ENCODE results near the gene NAT8L. TPM values are rescaled to one million over a fixed set of nuclear protein-coding genes. Genes with fewer than 3 reads are reported as not detected.

The NAT8L gene
- total RNA-seq, 4 donors from 2014 or later: 0.27 to 1.2 TPM; not detected in 2

GRCh38 chr4:2091990-2092668, 33.0 kb downstream of the NAT8L start:
- no peak for TF ChIP-seq CTCF (IDR thresholded peaks at IDR 0.05)

GRCh38 chr4:2092669-2093053, 33.5 kb downstream of the NAT8L start:
- no peak overlapping the region for H3K27ac ChIP-seq
- H3K36me3 ChIP-seq: no peaks in the 10 kb centered on the region
- intact Hi-C loops (cut with DNase I; ENCODE audit: low total_unique reads): no loop called here
- no peaks in the 10 kb centered on the region for H3K9me3 ChIP-seq
- no peak for DNase-seq
- H3K4me1 ChIP-seq: no peaks in the 10 kb centered on the region
- no peak overlapping the region for H3K4me3 ChIP-seq
- no peaks in the 10 kb centered on the region for H3K27me3 ChIP-seq
- TF ChIP-seq POLR2A (IDR thresholded peaks at IDR 0.05): no peak
- no peak for TF ChIP-seq CTCF (IDR thresholded peaks at IDR 0.05)

More at GRCh38 chr4:2091990-2092668, 33.0 kb downstream of the NAT8L start:
- Histone ChIP-seq H3K9me3 (no peaks in the 10 kb centered on the region), H3K4me1 (no peaks in the 10 kb centered on the region), H3K27ac (no peak overlapping the region), H3K4me3 (no peak overlapping the region), H3K27me3 (no peaks in the 10 kb centered on the region), H3K36me3 (no peaks in the 10 kb centered on the region)
- DNase-seq: no peak
- intact Hi-C loops (cut with DNase I; ENCODE audit: low total_unique reads): no loop called here

GRCh38 chr4:2093265-2093664, 34.1 kb downstream of the NAT8L start:
- Histone ChIP-seq H3K4me1 (no peaks in the 10 kb centered on the region), H3K4me3 (no peak overlapping the region), H3K9me3 (no peaks in the 10 kb centered on the region), H3K27ac (no peak overlapping the region), H3K36me3 (no peaks in the 10 kb centered on the region), H3K27me3 (no peaks in the 10 kb centered on the region)
- TF ChIP-seq POLR2A (IDR thresholded peaks at IDR 0.05): no peak
- no peak for TF ChIP-seq CTCF (IDR thresholded peaks at IDR 0.05)
- no peak for DNase-seq
- intact Hi-C loops (cut with DNase I; ENCODE audit: low total_unique reads): no loop called here

- DNase-seq: no peak
- Histone ChIP-seq H3K4me1 (no peaks in the 10 kb centered on the region), H3K9me3 (no peaks in the 10 kb centered on the region), H3K4me3 (no peak overlapping the region), H3K27me3 (no peaks in the 10 kb centered on the region), H3K36me3 (no peaks in the 10 kb centered on the region), H3K27ac (no peak overlapping the region)
- TF ChIP-seq POLR2A (IDR thresholded peaks at IDR 0.05) (no peak), CTCF (IDR thresholded peaks at IDR 0.05) (no peak)
- intact Hi-C loops (cut with DNase I; ENCODE audit: low total_unique reads): no loop called here
These were observed 35.4 kb downstream of the NAT8L start for GRCh38 chr4:2094545-2094944.

GRCh38 chr4:2095236-2096072, 36.3 kb downstream of the NAT8L start:
- Histone ChIP-seq H3K27me3 (no peaks in the 10 kb centered on the region), H3K27ac (no peak overlapping the region), H3K9me3 (no peaks in the 10 kb centered on the region), H3K36me3 (no peaks in the 10 kb centered on the region), H3K4me3 (no peak overlapping the region), H3K4me1 (no peaks in the 10 kb centered on the region)
- intact Hi-C loops (cut with DNase I; ENCODE audit: low total_unique reads): no loop called here
- TF ChIP-seq POLR2A (IDR thresholded peaks at IDR 0.05) (no peak), CTCF (IDR thresholded peaks at IDR 0.05) (no peak)
- DNase-seq: no peak
